WTC11 (cell line): ENCODE measurements around the gene RAPGEF3. TPM values are rescaled to one million over a fixed set of nuclear protein-coding genes. Genes with fewer than 3 reads are reported as not detected.

Experiments used
- ATAC-seq: fragments of 200-7000 bp; cut with Tn5 transposase; 2 replicates; pipeline ENCODE4 v1.10.0; 2021; ENCODE audit warnings: mild to moderate bottlenecking, moderate library complexity
- CTCF ChIA-PET: fragments of 300-600 bp; sonication (Branson Sonifier 250); formaldehyde crosslinking; loops from one replicate; lab custom pipeline; 2021; ENCODE audit warnings: antibody characterized with exemption; lab: Charles Lee
- POLR2A ChIA-PET: fragments of 350-600 bp; sonication (Branson Sonifier 250); formaldehyde crosslinking; loops from one replicate; lab custom pipeline; 2021; ENCODE audit warnings: antibody characterized with exemption; lab: Charles Lee
- DNase-seq: peaks from one replicate; pipeline ENCODE4 v3.0.0; 2021; ENCODE audit warnings: low spot score
- H3K27ac Mint-ChIP-seq: 2 replicates; pipeline ENCODE4 v1.8.0; 2021; ENCODE audit warnings: mixed read lengths
- H3K27me3 Mint-ChIP-seq: 2 replicates; pipeline ENCODE4 v1.8.0; 2021; ENCODE audit warnings: low read depth, mild to moderate bottlenecking, moderate library complexity, mixed read lengths
- H3K36me3 Mint-ChIP-seq: 2 replicates; pipeline ENCODE4 v1.8.0; 2021; ENCODE audit warnings: mixed read lengths
- H3K4me1 Mint-ChIP-seq: 2 replicates; pipeline ENCODE4 v1.8.0; 2022; ENCODE audit warnings: mixed read lengths
- H3K4me3 Mint-ChIP-seq: 2 replicates; pipeline ENCODE4 v1.8.0; 2021; ENCODE audit warnings: mild to moderate bottlenecking, moderate library complexity, mixed read lengths
- H3K9me3 Mint-ChIP-seq: 2 replicates; pipeline ENCODE4 v1.8.0; 2021; ENCODE audit warnings: mixed read lengths
- ATF1 ChIP-seq: sonication (generic); formaldehyde crosslinking; IDR thresholded peaks from 2 replicates; pipeline ENCODE4 v1.8.1; 2023; ENCODE audit warnings: mild to moderate bottlenecking, moderate library complexity, missing genetic modification reagents
- CTCF ChIP-seq: fragments of 200-600 bp; IDR thresholded peaks from 2 replicates; pipeline ENCODE4 v1.8.0; 2022; ENCODE audit warnings: antibody characterized with exemption
- EMX1 ChIP-seq: fragments of 250-450 bp; sonication (Bioruptor Pico); IDR thresholded peaks from 2 replicates; pipeline ENCODE4 v1.8.0; 2021; ENCODE audit warnings: mild to moderate bottlenecking
- GABPB1 ChIP-seq: sonication (generic); formaldehyde crosslinking; IDR thresholded peaks from 2 replicates; pipeline ENCODE4 v1.8.1; 2023; ENCODE audit warnings: mild to moderate bottlenecking, missing genetic modification reagents
- GTF2I ChIP-seq: fragments of 250-450 bp; sonication (Bioruptor Pico); conservative IDR thresholded peaks from 2 replicates; pipeline ENCODE4 v1.4.0; 2021; ENCODE audit warnings: mild to moderate bottlenecking
- JAZF1 ChIP-seq: fragments of 250-450 bp; sonication (Bioruptor Pico); IDR thresholded peaks from 2 replicates; pipeline ENCODE4 v1.9.0; 2021; ENCODE audit warnings: moderate library complexity, mild to moderate bottlenecking, inconsistent platforms
- NR3C1 ChIP-seq: sonication (generic); formaldehyde crosslinking; conservative IDR thresholded peaks from 2 replicates; pipeline ENCODE4 v1.8.1; 2023; ENCODE audit warnings: low read depth, mild to moderate bottlenecking, missing genetic modification reagents
- RELA ChIP-seq: sonication (generic); formaldehyde crosslinking; IDR thresholded peaks from 2 replicates; pipeline ENCODE4 v1.8.1; 2022; ENCODE audit warnings: missing genetic modification reagents, mild to moderate bottlenecking, borderline replicate concordance
- SMAD3 ChIP-seq: sonication (generic); formaldehyde crosslinking; IDR thresholded peaks from 2 replicates; pipeline ENCODE4 v1.8.0; 2022; ENCODE audit warnings: missing genetic modification reagents, mild to moderate bottlenecking, borderline replicate concordance
- TEAD1 ChIP-seq: sonication (generic); formaldehyde crosslinking; IDR thresholded peaks from 2 replicates; pipeline ENCODE4 v1.8.0; 2022; ENCODE audit warnings: mild to moderate bottlenecking, missing genetic modification reagents
- ZNF138 ChIP-seq: sonication (generic); formaldehyde crosslinking; conservative IDR thresholded peaks from 2 replicates; pipeline ENCODE4 v1.8.1; 2022; ENCODE audit warnings: mild to moderate bottlenecking, moderate library complexity, missing genetic modification reagents
- ZNF532 ChIP-seq: fragments of 250-450 bp; sonication (Bioruptor Pico); IDR thresholded peaks from 2 replicates; pipeline ENCODE4 v1.9.0; 2021; ENCODE audit warnings: mild to moderate bottlenecking, borderline replicate concordance
- ZNF671 ChIP-seq: fragments of 250-450 bp; sonication (Bioruptor Pico); IDR thresholded peaks from 2 replicates; pipeline ENCODE4 v1.8.0; 2021; ENCODE audit warnings: mild to moderate bottlenecking
- total RNA-seq: library from RNA; stranded (reverse); gene quantifications from 3 replicates; pipeline ENCODE4 v1.2.3, GENCODE V29; 2021

RAPGEF3 gene
- total RNA-seq, 1 experiment from 2014 or later, result 13.3 TPM

GRCh38 chr12:47744778-47745436, 13.8 kb downstream of the RAPGEF3 start (continued):
- TF ChIP-seq EMX1 (CRISPR knock-in tag), result no peak

- H3K27ac Mint-ChIP-seq, result no peak overlapping the region
- no peaks in the 10 kb centered on the region for H3K36me3 Mint-ChIP-seq
- H3K27me3 Mint-ChIP-seq, result peaks cover 10% of the 10 kb centered on the region
- no peaks in the 10 kb centered on the region for H3K9me3 Mint-ChIP-seq
- DNase-seq (peak; percentile 84), ATAC-seq (peak; percentile 91)
- TF ChIP-seq CTCF (peak; percentile 69), ZNF138 (CRISPR knock-in tag) (no peak), ZNF532 (no peak)
- CTCF ChIA-PET, result interaction anchor here (0.6 to 15.4 kb wide), 30 partner anchors 11 to 1411 kb away, joined by 3 to 735 read pairs (median 4); partner anchors contain the start of genes ASB8, ENDOU, HDAC7 and RAPGEF3
- H3K4me3 Mint-ChIP-seq, result no peak overlapping the region
- peaks cover 33% of the 10 kb centered on the region for H3K4me1 Mint-ChIP-seq
- POLR2A ChIA-PET, result interaction anchor here (0.6 to 3.4 kb wide), 6 partner anchors 14 to 34 kb away, joined by 3 to 17 read pairs (median 4); no protein-coding TSS in a partner anchor
These were observed 14.6 kb downstream of the RAPGEF3 start for GRCh38 chr12:47744005-47744651.

GRCh38 chr12:47743311-47743860, 15.3 kb downstream of the RAPGEF3 start:
- Mint-ChIP-seq H3K36me3 (no peaks in the 10 kb centered on the region), H3K4me3 (no peak overlapping the region), H3K4me1 (peaks cover 33% of the 10 kb centered on the region), H3K27me3 (peaks cover 10% of the 10 kb centered on the region), H3K27ac (no peak overlapping the region), H3K9me3 (no peaks in the 10 kb centered on the region)
- DNase-seq, result no peak
- ChIA-PET CTCF (interaction anchor here (0.9 to 15.4 kb wide), 30 partner anchors 11 to 414 kb away, joined by 3 to 735 read pairs (median 6); partner anchors contain the start of genes ASB8, ENDOU, HDAC7 and RAPGEF3), POLR2A (interaction anchor here (0.6 to 3.4 kb wide), 6 partner anchors 15 to 35 kb away, joined by 3 to 17 read pairs (median 4); no protein-coding TSS in a partner anchor)
- no peak for TF ChIP-seq SMAD3 (CRISPR knock-in tag)
- TF ChIP-seq EMX1 (CRISPR knock-in tag), result no peak
- TF ChIP-seq JAZF1 (CRISPR knock-in tag), result no peak
- TF ChIP-seq ATF1 (CRISPR knock-in tag), result no peak
- no peak for TF ChIP-seq TEAD1
- no peak for TF ChIP-seq GTF2I
- TF ChIP-seq ZNF671, result no peak
- no peak for TF ChIP-seq GABPB1 (CRISPR knock-in tag)
- no peak for TF ChIP-seq NR3C1
- no peak for TF ChIP-seq ZNF138 (CRISPR knock-in tag)
- no peak for TF ChIP-seq RELA (CRISPR knock-in tag)
- ATAC-seq, result peak; percentile 4
